K562 (cell line): Measurements from ENCODE around the gene IFI6. TPM values are rescaled to one million over a fixed set of nuclear protein-coding genes. Genes with fewer than 3 reads are reported as not detected.

Source experiments
- CCNT2 ChIP-seq: IDR thresholded peaks from 2 replicates; pipeline ENCODE4 v1.6.1; 2011; ENCODE audit warnings: borderline replicate concordance, low read depth, mild to moderate bottlenecking, moderate library complexity, mixed read lengths, low read length; ENCODE audit not compliant: insufficient read length; ENCODE audit errors: extremely low read depth
- EHMT2 ChIP-seq: fragments of 450-650 bp; IDR thresholded peaks from 2 replicates; pipeline ENCODE4 v1.6.1; 2018; ENCODE audit warnings: antibody characterized with exemption
- ELK3 ChIP-seq: fragments of 450-650 bp; formaldehyde crosslinking; IDR thresholded peaks from 2 replicates; pipeline ENCODE4 v1.4.0; 2020; ENCODE audit warnings: mild to moderate bottlenecking
- GTF3C2 ChIP-seq: IDR thresholded peaks from 3 replicates; pipeline ENCODE4 v1.6.1; 2011; ENCODE audit warnings: borderline replicate concordance, mild to moderate bottlenecking, moderate library complexity; ENCODE audit not compliant: insufficient read length; ENCODE audit errors: extremely low read depth
- HBP1 ChIP-seq: fragments of 450-650 bp; formaldehyde crosslinking; IDR thresholded peaks from 2 replicates; pipeline ENCODE4 v1.4.0; 2022; ENCODE audit warnings: missing genetic modification characterization
- HDAC2 ChIP-seq: fragments of 450-650 bp; IDR thresholded peaks from 2 replicates; pipeline ENCODE4 v1.6.1; 2016; ENCODE audit warnings: mild to moderate bottlenecking
- JUNB ChIP-seq: fragments of 450-650 bp; formaldehyde crosslinking; conservative IDR thresholded peaks from 2 replicates; pipeline ENCODE4 v1.4.0; 2020; ENCODE audit warnings: mild to moderate bottlenecking
- LEF1 ChIP-seq: fragments of 450-650 bp; IDR thresholded peaks from 2 replicates; pipeline ENCODE4 v1.6.1; 2016; ENCODE audit warnings: mild to moderate bottlenecking
- MLLT1 ChIP-seq, 2 experiments: fragments of 450-650 bp; IDR thresholded peaks; 2 replicates each; pipeline ENCODE4 v1.6.1; 2016
- MTA1 ChIP-seq: fragments of 450-650 bp; IDR thresholded peaks from 2 replicates; pipeline ENCODE4 v1.6.1; 2017; ENCODE audit warnings: borderline replicate concordance
- NFE2L1 ChIP-seq: fragments of 450-650 bp; IDR thresholded peaks from 2 replicates; pipeline ENCODE4 v1.6.1; 2016; ENCODE audit warnings: missing genetic modification characterization, low read depth, mild to moderate bottlenecking, missing compliant biosample characterization, moderate library complexity, borderline replicate concordance
- NFIC ChIP-seq: fragments of 450-650 bp; IDR thresholded peaks from 2 replicates; pipeline ENCODE4 v1.6.1; 2017; ENCODE audit warnings: mild to moderate bottlenecking, inconsistent platforms
- SMAD4 ChIP-seq: fragments of 250-450 bp; sonication (Bioruptor Pico); conservative IDR thresholded peaks from 2 replicates; pipeline ENCODE4 v1.8.0; 2021; ENCODE audit warnings: inconsistent platforms, mild to moderate bottlenecking, moderate library complexity
- THRB ChIP-seq: fragments of 450-650 bp; formaldehyde crosslinking; conservative IDR thresholded peaks from 2 replicates; pipeline ENCODE4 v1.4.0; 2022; ENCODE audit warnings: mild to moderate bottlenecking, missing genetic modification characterization
- WHSC1 ChIP-seq: IDR thresholded peaks from one replicate; pipeline ENCODE4 v1.6.1; 2012; ENCODE audit warnings: low read length, control low read depth, inconsistent platforms
- ZBTB5 ChIP-seq: fragments of 450-650 bp; IDR thresholded peaks from 2 replicates; pipeline ENCODE4 v1.6.1; 2017; ENCODE audit warnings: antibody characterized with exemption
- ZNF165 ChIP-seq: fragments of 250-450 bp; sonication (Bioruptor Pico); IDR thresholded peaks from 2 replicates; pipeline ENCODE4 v1.4.0; 2020; ENCODE audit warnings: borderline replicate concordance
- ZNF212 ChIP-seq: fragments of 450-650 bp; formaldehyde crosslinking; IDR thresholded peaks from 2 replicates; pipeline ENCODE4 v1.4.0; 2020; ENCODE audit warnings: mild to moderate bottlenecking
- polyA plus RNA-seq, 8 experiments: library from polyadenylated mRNA; depleted of rRNA in 4 of 8; stranded (reverse) in 5 of 8; unstranded in 3 of 8; fragments of >200 nt; fragmentation: Nextera tagmentation in 2 of 8; fragmentation: Illumina TruSeq in 1 of 8; extraction: Ambion mirVana in 2 of 8; extraction: Trizol in 1 of 8; gene quantifications; 2 replicates each; pipeline versions ENCODE4 v1.2.1 to v1.2.3, GENCODE V29; 2011 to 2014; ENCODE audit warnings: inconsistent platforms in 1 of 8, missing spikeins in 1 of 8
- total RNA-seq, 7 experiments: library from RNA; depleted of rRNA in 6 of 7; stranded (reverse); fragments of >200 nt in 6 of 7; fragmentation: Illumina TruSeq in 2 of 7; extraction: Trizol in 2 of 7; gene quantifications; 2 replicates each; pipeline versions ENCODE4 v1.2.1 to v1.2.3, GENCODE V29; 2011 to 2021; ENCODE audit warnings: low replicate concordance in 1 of 7

Gene IFI6
- total and polyA plus RNA-seq, 9 of the 15 experiments (the other 6 are each of a cell fraction or from before 2014, with no cell fraction given) = 0.17 to 4.5 (median 2.2) TPM

- TF ChIP-seq JUNB (CRISPR knock-in tag) (no peak), SMAD4 (no peak), HDAC2 (peak; percentile 96), WHSC1 (no peak), MLLT1 (IDR thresholded peaks at IDR 0.05) (no peak), NFE2L1 (no peak), ELK3 (CRISPR knock-in tag) (no peak), ZNF212 (CRISPR knock-in tag) (no peak), HBP1 (CRISPR knock-in tag) (no peak), ZNF165 (no peak), CCNT2 (no peak), ZBTB5 (no peak), THRB (CRISPR knock-in tag) (no peak), GTF3C2 (no peak), EHMT2 (no peak), LEF1 (no peak), NFIC (peak; percentile 21; the same call in 1 of the 2 replicates), MTA1 (no peak)
Measured at GRCh38 chr1:27656157-27656893, 15.7 kb downstream of the IFI6 start (continued).
